ENCODE results near the gene TRAM2.

Gene TRAM2

DNA sequence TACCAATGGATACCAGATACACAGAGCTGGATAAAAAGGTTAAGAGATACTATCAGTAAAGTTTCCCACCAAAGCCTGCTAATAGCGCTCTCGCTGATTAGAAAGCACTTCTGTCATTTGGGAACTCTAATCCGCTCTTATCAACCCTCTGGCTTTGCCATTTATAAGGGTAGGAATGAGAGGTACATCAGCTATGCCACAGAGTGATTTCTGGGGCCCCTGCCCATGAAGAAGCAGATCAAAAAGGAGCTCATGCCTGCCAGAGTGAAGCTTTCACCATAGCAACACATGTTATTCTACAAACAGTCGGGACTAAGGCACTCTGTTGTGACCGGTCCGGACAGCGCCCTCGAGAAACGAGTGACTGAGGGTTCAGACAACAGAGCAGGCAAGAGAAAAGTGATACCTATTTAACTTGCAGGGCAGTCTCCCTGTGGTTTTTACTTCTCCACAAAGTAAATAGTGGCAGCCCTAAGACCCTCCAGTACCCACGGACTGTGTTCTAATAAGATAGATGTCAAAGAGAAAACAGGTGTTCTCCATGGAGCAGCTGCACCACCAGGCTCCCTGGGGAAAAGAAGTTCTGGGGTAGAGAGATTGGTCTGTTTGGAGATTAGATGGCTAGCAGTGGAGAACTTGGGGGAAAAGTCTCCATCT is 5.6 kb downstream of the TRAM2 start:
- DNase-seq (ENCODE audit: low read depth in 3 of 3, low spot score in 1 of 3): no peak

GRCh38 chr6:52570291-52570700 is 6.6 kb downstream of the TRAM2 start:
- no peak for DNase-seq (ENCODE audit: low read depth in 3 of 3, low spot score in 1 of 3)

- DNase-seq (ENCODE audit: low read depth in 3 of 3, low spot score in 1 of 3): no peak
These were observed 8.5 kb downstream of the TRAM2 start for GRCh38 chr6:52568320-52568719.

- no peak for DNase-seq (ENCODE audit: low read depth in 3 of 3, low spot score in 1 of 3)
These were observed 10.0 kb downstream of the TRAM2 start for GRCh38 chr6:52566853-52567279.

- no peak for DNase-seq (ENCODE audit: low read depth in 3 of 3, low spot score in 1 of 3)
These were observed 10.7 kb downstream of the TRAM2 start for GRCh38 chr6:52566201-52566600.

- DNase-seq (ENCODE audit: low read depth in 3 of 3, low spot score in 1 of 3): no peak
These were observed 12.0 kb downstream of the TRAM2 start for GRCh38 chr6:52564856-52565255.

DNA sequence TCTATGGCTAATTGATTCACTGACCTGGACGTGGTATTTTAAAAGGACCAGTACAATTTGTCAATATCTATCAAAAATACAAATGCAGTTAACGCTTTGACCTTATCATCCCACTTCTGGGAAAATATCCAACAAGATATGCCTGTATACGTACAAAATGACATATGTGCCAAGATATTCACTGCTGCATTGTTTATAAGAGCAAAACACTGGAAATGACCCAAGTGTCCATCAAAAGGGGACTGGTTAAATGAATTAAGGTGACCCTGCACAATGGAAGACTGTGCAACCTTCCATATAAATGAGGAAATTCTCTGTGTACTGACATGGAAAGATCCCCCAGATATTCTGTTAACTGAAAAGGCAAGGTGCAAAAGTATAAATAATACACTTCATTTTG is 13.9 kb downstream of the TRAM2 start:
- no peak for DNase-seq (ENCODE audit: low read depth in 3 of 3, low spot score in 1 of 3)

- DNase-seq (ENCODE audit: low read depth in 3 of 3, low spot score in 1 of 3): no peak
These were observed 16.4 kb downstream of the TRAM2 start for GRCh38 chr6:52560462-52560861.

DNA sequence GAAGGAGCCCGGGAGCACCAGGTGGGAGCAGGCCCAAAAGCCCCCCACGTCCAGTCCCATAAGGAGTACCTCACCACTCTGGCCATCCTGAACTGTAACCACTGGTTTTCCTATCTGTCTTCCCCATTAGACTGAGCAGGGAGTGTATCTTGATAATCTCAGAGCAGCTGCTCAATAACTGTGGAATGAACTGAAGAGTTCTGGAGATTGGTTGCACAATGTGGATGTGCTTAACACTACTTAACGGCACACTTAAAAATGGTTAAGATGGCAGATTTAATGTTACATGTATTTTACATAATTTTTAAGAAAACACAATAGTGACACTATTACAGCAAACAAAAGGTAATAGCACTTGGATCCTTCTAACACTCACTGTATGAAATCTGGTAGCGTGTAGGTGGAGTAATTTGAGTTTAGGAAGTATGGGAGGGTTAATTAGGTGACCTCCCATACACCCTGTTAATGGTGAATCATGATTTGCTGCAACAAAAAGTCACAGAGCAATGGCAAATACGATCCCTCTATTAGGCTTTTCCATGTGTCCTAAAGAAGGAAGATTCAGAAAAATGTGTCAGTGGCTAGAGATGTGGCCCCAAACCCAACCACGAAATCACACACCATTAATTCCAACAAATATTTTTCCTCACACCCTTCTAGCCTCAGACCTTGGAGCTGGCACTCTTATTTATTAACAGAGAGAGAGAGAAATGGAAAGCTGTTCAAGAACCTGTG is 18.4 kb downstream of the TRAM2 start:
- DNase-seq (ENCODE audit: low read depth in 3 of 3, low spot score in 1 of 3): no peak

GRCh38 chr6:52557389-52558265 is 19.2 kb downstream of the TRAM2 start:
- DNase-seq (ENCODE audit: low read depth in 3 of 3, low spot score in 1 of 3): no peak

GRCh38 chr6:52555518-52556233 is 21.2 kb downstream of the TRAM2 start:
- no peak for DNase-seq (ENCODE audit: low read depth in 3 of 3, low spot score in 1 of 3)

GRCh38 chr6:52554684-52555280 is 22.1 kb downstream of the TRAM2 start:
- no peak for DNase-seq (ENCODE audit: low read depth in 3 of 3, low spot score in 1 of 3)

GRCh38 chr6:52553719-52554118 is 23.1 kb downstream of the TRAM2 start:
- no peak for DNase-seq (ENCODE audit: low read depth in 3 of 3, low spot score in 1 of 3)

DNA sequence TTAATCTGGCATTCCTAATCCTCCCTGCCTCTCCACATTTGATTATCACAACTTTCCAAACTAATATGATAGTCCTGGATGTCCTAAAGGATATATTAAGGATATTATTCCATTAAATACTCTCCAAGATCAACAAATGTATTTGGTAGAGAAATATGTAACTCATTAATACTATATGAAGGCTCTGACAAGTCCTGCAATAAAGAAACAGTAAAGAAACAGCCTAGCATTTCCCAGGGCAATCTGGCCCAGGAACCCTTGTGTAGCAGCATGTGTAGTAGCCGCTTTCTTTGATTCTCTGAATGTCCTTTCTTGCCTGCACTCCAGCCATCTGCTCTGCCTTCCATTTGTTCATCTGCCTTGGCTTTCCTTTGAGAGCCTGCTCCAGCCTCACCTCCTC is 23.7 kb downstream of the TRAM2 start:
- DNase-seq (ENCODE audit: low read depth in 3 of 3, low spot score in 1 of 3): no peak

GRCh38 chr6:52552278-52552643 is 24.6 kb downstream of the TRAM2 start:
- DNase-seq (ENCODE audit: low read depth in 3 of 3, low spot score in 1 of 3): no peak

GRCh38 chr6:52551483-52552277 is 25.2 kb downstream of the TRAM2 start:
- DNase-seq (ENCODE audit: low read depth in 3 of 3, low spot score in 1 of 3): no peak

GRCh38 chr6:52550870-52551269 is 26.0 kb downstream of the TRAM2 start:
- DNase-seq (ENCODE audit: low read depth in 3 of 3, low spot score in 1 of 3): no peak

- no peak for DNase-seq (ENCODE audit: low read depth in 3 of 3, low spot score in 1 of 3)
These were observed 26.8 kb downstream of the TRAM2 start for GRCh38 chr6:52550014-52550575.

DNA sequence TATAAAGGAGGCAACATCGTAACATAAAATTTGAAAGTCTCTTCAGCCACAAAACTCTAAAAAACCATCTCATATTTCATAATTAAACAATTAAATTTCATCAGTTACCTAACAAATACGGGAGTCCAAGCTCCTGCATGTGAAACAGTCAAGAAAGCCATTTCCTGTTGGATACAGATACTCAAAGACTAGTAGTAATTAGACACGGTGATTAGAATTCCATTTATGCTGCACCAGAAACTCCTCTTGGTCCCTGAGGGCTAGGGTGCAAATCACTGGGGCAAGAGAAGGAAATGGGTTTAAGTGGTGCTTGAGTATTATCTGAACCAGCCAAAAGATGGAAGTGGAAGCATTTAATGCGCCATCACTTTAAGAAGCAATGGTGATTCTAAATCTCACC is 27.4 kb downstream of the TRAM2 start:
- DNase-seq (ENCODE audit: low read depth in 3 of 3, low spot score in 1 of 3): no peak

DNA sequence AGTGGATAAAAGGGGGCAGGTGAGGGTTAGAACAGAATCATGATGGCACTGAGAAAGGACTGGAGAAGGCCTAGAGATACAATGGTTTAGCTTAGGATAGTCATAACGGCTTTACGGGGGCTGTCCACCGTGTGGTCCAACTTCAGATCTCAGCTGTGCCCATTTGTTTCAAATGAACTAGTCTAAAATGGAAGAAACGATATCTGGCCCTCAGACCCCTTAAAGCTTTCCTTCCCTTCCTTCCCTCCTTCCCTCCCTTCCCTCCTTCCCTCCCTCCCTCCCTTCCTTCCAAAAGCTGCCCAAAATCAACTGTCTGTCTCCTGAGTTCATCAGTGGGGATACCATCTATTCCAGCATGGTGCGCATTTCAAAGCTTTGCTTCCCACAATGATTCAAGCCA is 27.9 kb downstream of the TRAM2 start:
- no peak for DNase-seq (ENCODE audit: low read depth in 3 of 3, low spot score in 1 of 3)

All from stimulated activated CD4-positive, alpha-beta T cell treated with anti-CD3 and anti-CD28 coated beads, TNF-alpha, amount 100 ng/mL, for 1 hour (primary cell).